Activated T-helper 17 cell treated with anti-CD3 and anti-CD28 coated beads, Interleukin-2, amount 50 U/mL, for 72 hours (primary cell): ENCODE data around the gene CEP128. TPM values are rescaled to one million over a fixed set of nuclear protein-coding genes. Genes with fewer than 3 reads are reported as not detected.
A peak's percentile ranks its signal among the peaks of the same experiment; 100 is the strongest.

Experiments
- ATAC-seq: fragments of 150-1000 bp; cut with Tn5 transposase; replicated peaks from 2 replicates; pipeline ENCODE4 v1.10.0; 2021; ENCODE audit warnings: mild to moderate bottlenecking, moderate library complexity
- H3K27ac Mint-ChIP-seq: one replicate; pipeline ENCODE4 v1.8.0; 2022; ENCODE audit warnings: mixed read lengths
- H3K27me3 Mint-ChIP-seq: one replicate; pipeline ENCODE4 v1.8.0; 2022; ENCODE audit warnings: mixed read lengths
- H3K36me3 Mint-ChIP-seq: one replicate; pipeline ENCODE4 v1.8.0; 2022; ENCODE audit warnings: low read depth, mild to moderate bottlenecking, mixed read lengths
- H3K4me1 Mint-ChIP-seq: one replicate; pipeline ENCODE4 v1.8.0; 2022; ENCODE audit warnings: mixed read lengths
- H3K4me3 Mint-ChIP-seq: one replicate; pipeline ENCODE4 v1.8.0; 2022; ENCODE audit warnings: mild to moderate bottlenecking, mixed read lengths
- H3K9me3 Mint-ChIP-seq: one replicate; pipeline ENCODE4 v1.8.0; 2022; ENCODE audit warnings: mixed read lengths
- total RNA-seq, 2 donors: library from RNA; stranded (reverse); gene quantifications; one replicate each; pipeline ENCODE4 v1.2.3, GENCODE V29; 2022

CEP128 gene
- total RNA-seq, 2 donors from 2014 or later = 23.4 to 34.6 TPM

- H3K4me3 Mint-ChIP-seq = no peak overlapping the region
- H3K4me1 Mint-ChIP-seq = no peaks in the 10 kb centered on the region
- H3K36me3 Mint-ChIP-seq = no peaks in the 10 kb centered on the region
- peaks cover 12% of the 10 kb centered on the region for H3K9me3 Mint-ChIP-seq
- no peak for ATAC-seq
- no peak overlapping the region for H3K27ac Mint-ChIP-seq
- H3K27me3 Mint-ChIP-seq = no peaks in the 10 kb centered on the region
These were observed 313.0 kb downstream of the CEP128 start for GRCh38 chr14:80628547-80628946.

GRCh38 chr14:80627745-80628144, 313.8 kb downstream of the CEP128 start:
- Mint-ChIP-seq H3K27me3 (no peaks in the 10 kb centered on the region), H3K9me3 (peaks cover 12% of the 10 kb centered on the region), H3K36me3 (no peaks in the 10 kb centered on the region), H3K4me3 (no peak overlapping the region), H3K27ac (no peak overlapping the region), H3K4me1 (no peaks in the 10 kb centered on the region)
- ATAC-seq = no peak

GRCh38 chr14:80624581-80624980, 317.0 kb downstream of the CEP128 start:
- ATAC-seq = no peak
- Mint-ChIP-seq H3K4me3 (no peak overlapping the region), H3K4me1 (no peaks in the 10 kb centered on the region), H3K27ac (no peak overlapping the region), H3K27me3 (no peaks in the 10 kb centered on the region), H3K36me3 (no peaks in the 10 kb centered on the region), H3K9me3 (peaks cover 12% of the 10 kb centered on the region)

GRCh38 chr14:80621701-80622100, 319.8 kb downstream of the CEP128 start:
- peaks cover 5% of the 10 kb centered on the region for H3K9me3 Mint-ChIP-seq
- no peaks in the 10 kb centered on the region for H3K36me3 Mint-ChIP-seq
- no peaks in the 10 kb centered on the region for H3K27me3 Mint-ChIP-seq
- no peak overlapping the region for H3K4me3 Mint-ChIP-seq
- no peak overlapping the region for H3K27ac Mint-ChIP-seq
- H3K4me1 Mint-ChIP-seq = no peaks in the 10 kb centered on the region
- no peak for ATAC-seq

- Mint-ChIP-seq H3K4me3 (no peak overlapping the region), H3K27me3 (no peaks in the 10 kb centered on the region), H3K9me3 (peaks cover 5% of the 10 kb centered on the region), H3K27ac (no peak overlapping the region), H3K36me3 (no peaks in the 10 kb centered on the region), H3K4me1 (no peaks in the 10 kb centered on the region)
- ATAC-seq = no peak
These were observed 321.1 kb downstream of the CEP128 start for GRCh38 chr14:80620434-80620833.

DNA sequence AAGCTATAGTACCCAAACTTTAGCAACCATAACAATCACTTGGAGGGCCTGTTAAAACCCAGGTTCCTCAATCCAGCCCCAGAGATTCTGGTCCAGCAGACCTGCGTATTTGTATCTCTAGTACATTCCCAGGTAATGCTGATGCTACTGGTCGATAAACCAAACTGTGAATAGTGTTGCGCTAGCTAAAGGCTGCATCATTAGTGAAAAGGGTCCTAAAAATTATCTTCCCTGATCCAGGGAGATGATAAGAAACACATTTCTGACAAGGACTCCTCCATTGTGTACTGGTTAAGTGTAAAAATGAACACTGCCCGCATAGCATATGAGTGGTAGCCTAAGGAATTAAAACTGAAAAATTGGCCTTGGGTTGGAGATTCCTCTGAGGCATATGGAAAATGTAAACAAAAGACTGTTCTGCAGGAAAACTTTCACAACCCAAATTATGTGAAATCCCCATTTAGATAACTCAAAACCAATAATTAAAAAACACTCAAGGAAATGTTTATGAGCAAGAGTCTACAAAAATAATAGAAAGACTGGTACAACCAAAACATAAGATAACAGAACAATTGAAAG, 322.7 kb downstream of the CEP128 start:
- H3K4me3 Mint-ChIP-seq = no peak overlapping the region
- no peak for ATAC-seq

GRCh38 chr14:80615831-80616230, 325.7 kb downstream of the CEP128 start:
- Mint-ChIP-seq H3K4me3 (no peak overlapping the region), H3K36me3 (no peaks in the 10 kb centered on the region), H3K9me3 (no peaks in the 10 kb centered on the region), H3K4me1 (no peaks in the 10 kb centered on the region), H3K27ac (no peak overlapping the region), H3K27me3 (no peaks in the 10 kb centered on the region)
- no peak for ATAC-seq

More for the DNA sequence above, 322.7 kb downstream of the CEP128 start:
- Mint-ChIP-seq H3K9me3 (peaks cover 2% of the 10 kb centered on the region), H3K4me1 (no peaks in the 10 kb centered on the region), H3K27ac (no peak overlapping the region), H3K36me3 (no peaks in the 10 kb centered on the region), H3K27me3 (no peaks in the 10 kb centered on the region)

DNA sequence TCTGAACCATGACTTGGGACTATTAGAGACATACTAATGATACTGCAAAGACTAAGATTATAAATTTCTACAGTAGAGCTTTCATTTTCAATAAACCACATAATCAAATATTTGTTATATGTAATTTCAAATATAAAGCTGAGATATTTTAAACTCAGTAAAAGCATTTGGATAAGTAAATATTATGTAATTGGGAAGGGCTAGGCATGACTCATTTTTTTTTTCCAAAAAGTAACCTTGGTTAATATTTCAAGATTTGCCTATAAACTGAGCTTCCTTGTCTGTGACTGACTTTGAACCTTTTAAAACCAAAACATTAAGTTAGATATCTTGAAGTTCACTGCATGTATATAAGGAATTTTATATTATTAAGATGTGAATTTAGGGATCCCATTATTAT, 332.5 kb downstream of the CEP128 start:
- no peaks in the 10 kb centered on the region for H3K27me3 Mint-ChIP-seq
- H3K4me1 Mint-ChIP-seq = no peaks in the 10 kb centered on the region
- no peak overlapping the region for H3K27ac Mint-ChIP-seq
- H3K4me3 Mint-ChIP-seq = no peak overlapping the region
- no peak for ATAC-seq
- no peaks in the 10 kb centered on the region for H3K9me3 Mint-ChIP-seq
- H3K36me3 Mint-ChIP-seq = no peaks in the 10 kb centered on the region

GRCh38 chr14:80608563-80608962, 333.0 kb downstream of the CEP128 start:
- ATAC-seq = no peak
- no peaks in the 10 kb centered on the region for H3K4me1 Mint-ChIP-seq
- no peaks in the 10 kb centered on the region for H3K36me3 Mint-ChIP-seq
- no peak overlapping the region for H3K4me3 Mint-ChIP-seq
- H3K27ac Mint-ChIP-seq = no peak overlapping the region
- no peaks in the 10 kb centered on the region for H3K9me3 Mint-ChIP-seq
- H3K27me3 Mint-ChIP-seq = no peaks in the 10 kb centered on the region

DNA sequence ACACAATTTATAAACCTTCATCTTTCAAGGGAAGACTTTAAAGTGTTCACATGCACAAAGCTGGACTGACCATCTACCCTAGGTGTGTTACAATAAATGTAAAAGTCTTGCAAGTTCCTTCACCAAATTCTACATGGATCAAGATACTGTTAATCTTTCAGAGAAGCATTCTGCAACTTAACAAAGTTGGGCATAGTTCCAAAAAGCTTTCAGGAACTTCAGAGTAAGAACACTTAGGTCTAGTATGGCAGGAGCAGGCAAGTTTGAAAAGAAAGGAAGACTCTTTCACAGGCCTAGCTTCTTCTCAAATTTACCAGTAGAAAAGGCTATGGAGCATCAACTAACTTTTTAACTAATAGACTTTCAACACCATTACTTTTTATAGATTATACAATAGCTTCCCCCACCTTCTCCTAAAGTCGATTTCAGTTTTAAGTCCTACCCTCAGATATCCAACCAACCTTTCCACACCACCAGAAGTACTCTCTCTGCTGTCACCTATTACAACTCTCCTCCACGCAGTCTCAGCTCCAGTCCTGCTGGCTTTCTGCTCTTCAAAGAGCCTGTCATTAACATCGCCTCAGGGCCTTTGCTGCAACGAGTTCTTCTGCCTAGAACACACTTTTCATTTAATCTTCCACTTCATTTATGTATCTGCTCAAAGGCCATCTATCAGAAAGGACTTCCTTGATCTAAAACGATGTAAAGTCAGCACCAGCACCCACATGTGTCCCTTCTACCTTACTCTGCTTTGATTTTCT, 333.9 kb downstream of the CEP128 start:
- no peak overlapping the region for H3K4me3 Mint-ChIP-seq
- H3K27me3 Mint-ChIP-seq = no peaks in the 10 kb centered on the region
- H3K4me1 Mint-ChIP-seq = no peaks in the 10 kb centered on the region
- no peaks in the 10 kb centered on the region for H3K9me3 Mint-ChIP-seq
- ATAC-seq = no peak
- H3K27ac Mint-ChIP-seq = no peak overlapping the region
- no peaks in the 10 kb centered on the region for H3K36me3 Mint-ChIP-seq

DNA sequence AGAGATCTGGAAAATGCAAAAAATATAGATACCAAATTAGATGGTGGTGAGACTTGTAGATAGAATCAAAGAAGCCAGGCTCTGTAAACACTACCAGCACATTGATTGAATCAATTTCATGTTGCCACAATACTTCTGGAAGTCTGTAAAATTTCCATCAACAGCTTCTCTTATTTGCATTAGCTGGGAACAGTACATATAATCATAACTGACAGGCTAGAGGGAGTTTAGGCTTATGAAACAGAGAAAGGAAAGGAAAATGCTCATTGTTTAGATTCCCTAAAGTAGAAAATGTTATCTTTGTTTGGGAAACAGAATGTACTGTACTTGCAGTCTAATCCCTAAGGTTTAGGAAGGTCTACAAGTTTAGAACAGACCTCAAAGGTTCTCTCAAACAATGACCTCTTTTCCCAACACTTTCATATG, 335.2 kb downstream of the CEP128 start:
- Mint-ChIP-seq H3K4me3 (no peak overlapping the region), H3K36me3 (no peaks in the 10 kb centered on the region), H3K27ac (no peak overlapping the region), H3K27me3 (no peaks in the 10 kb centered on the region), H3K4me1 (no peaks in the 10 kb centered on the region), H3K9me3 (no peaks in the 10 kb centered on the region)
- ATAC-seq = no peak

DNA sequence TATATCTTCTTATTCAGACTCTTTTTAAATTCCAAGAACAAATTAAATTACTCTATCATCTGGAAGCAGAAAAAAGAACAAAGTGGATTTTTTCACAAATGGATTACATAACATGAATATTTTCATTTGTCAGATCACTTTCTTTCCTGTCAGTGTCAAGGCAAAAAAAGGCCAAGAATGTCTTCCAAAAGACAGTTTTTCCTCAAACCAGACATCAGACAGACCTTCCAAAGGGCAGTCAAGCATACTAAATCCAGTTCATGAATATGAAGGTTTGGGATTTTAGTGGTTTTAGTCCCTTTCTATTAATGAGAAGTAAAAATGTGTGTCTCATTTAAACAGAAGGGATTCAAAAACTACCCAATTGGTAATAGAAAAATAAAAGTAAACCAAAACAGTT, 336.0 kb downstream of the CEP128 start:
- no peak for ATAC-seq
- Mint-ChIP-seq H3K36me3 (no peaks in the 10 kb centered on the region), H3K27ac (no peak overlapping the region), H3K27me3 (no peaks in the 10 kb centered on the region), H3K4me1 (no peaks in the 10 kb centered on the region), H3K4me3 (no peak overlapping the region), H3K9me3 (no peaks in the 10 kb centered on the region)

GRCh38 chr14:80602946-80603345, 338.6 kb downstream of the CEP128 start:
- no peaks in the 10 kb centered on the region for H3K9me3 Mint-ChIP-seq
- no peaks in the 10 kb centered on the region for H3K27me3 Mint-ChIP-seq
- H3K4me1 Mint-ChIP-seq = no peaks in the 10 kb centered on the region
- no peaks in the 10 kb centered on the region for H3K36me3 Mint-ChIP-seq
- no peak overlapping the region for H3K4me3 Mint-ChIP-seq
- no peak overlapping the region for H3K27ac Mint-ChIP-seq
- ATAC-seq = no peak

DNA sequence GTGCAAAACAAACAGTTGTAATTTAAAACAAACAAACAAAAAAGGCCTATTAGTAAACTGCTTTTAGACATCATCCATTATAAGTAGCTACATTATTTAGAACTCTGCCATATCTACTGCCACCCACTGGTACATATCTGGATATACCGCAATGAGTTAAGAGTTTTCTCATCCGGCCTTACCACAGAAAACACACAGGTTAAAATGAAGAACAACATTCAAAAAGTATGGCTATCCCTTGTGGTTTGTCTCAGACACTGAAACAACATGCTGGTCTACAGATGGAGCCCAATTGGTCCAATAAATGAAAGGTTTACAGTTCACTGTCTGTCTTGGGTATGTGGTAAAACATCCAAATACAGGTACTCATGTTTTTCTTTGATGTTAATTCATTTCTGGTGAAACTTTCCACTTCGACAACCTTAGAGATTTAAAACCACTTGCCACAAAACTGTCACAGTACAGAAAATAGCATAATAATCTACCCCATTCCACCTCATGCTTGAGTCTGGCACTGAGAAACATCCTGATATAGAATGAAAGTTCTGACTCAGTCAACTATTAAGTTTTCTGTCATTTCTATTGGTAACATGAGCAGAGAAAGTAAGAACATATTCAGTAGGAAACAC, 354.3 kb downstream of the CEP128 start:
- H3K4me1 Mint-ChIP-seq = peaks cover 6% of the 10 kb centered on the region
- H3K27ac Mint-ChIP-seq = peak overlapping the region; percentile 46
- no peaks in the 10 kb centered on the region for H3K27me3 Mint-ChIP-seq
- peak; percentile 92 for ATAC-seq
- no peak overlapping the region for H3K4me3 Mint-ChIP-seq
- no peaks in the 10 kb centered on the region for H3K36me3 Mint-ChIP-seq
- H3K9me3 Mint-ChIP-seq = peaks cover 7% of the 10 kb centered on the region

DNA sequence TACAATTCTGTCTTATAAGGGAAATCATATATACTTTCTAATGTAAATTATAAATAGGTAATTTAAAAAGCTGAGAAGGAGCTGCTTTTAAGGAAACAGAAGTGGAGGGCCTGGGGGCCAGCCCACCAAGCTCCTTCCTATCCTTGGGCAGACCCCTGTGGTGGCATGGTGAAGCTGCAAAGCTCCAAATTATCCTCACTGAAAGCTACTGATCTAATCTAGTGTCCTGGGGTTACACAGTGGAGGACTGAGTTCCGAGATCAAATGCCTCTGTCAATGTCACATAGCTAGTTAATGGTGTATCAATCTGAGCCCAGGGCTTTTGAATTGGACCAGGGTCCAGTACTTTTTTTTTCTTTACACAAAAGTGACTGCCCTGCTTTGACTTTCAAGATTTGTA, 355.4 kb downstream of the CEP128 start:
- no peak overlapping the region for H3K27ac Mint-ChIP-seq
- no peaks in the 10 kb centered on the region for H3K9me3 Mint-ChIP-seq
- peaks cover 6% of the 10 kb centered on the region for H3K4me1 Mint-ChIP-seq
- H3K36me3 Mint-ChIP-seq = no peaks in the 10 kb centered on the region
- H3K27me3 Mint-ChIP-seq = no peaks in the 10 kb centered on the region
- H3K4me3 Mint-ChIP-seq = no peak overlapping the region
- ATAC-seq = no peak
